Measurements from ENCODE around the gene ROBO1. TPM values are rescaled to one million over a fixed set of nuclear protein-coding genes. Genes with fewer than 3 reads are reported as not detected.
A peak's percentile ranks its signal among the peaks of the same experiment; 100 is the strongest.

The ROBO1 gene
- total and polyA plus RNA-seq, 2 donors from 2014 or later = 2.1 to 22.1 TPM

GRCh38 chr3:79012530-79012913 lies 755.3 kb downstream of the ROBO1 start:
- Histone ChIP-seq H3K9me3 (ENCODE audit: control insufficient read depth in 2 of 3, insufficient read depth in 1 of 3, low read length in 3 of 3) (no peaks in the 10 kb centered on the region), H3K27ac (ENCODE audit: low read depth in 2 of 2, low read length in 2 of 2) (no peak overlapping the region), H3K36me3 (ENCODE audit: control insufficient read depth in 2 of 3, insufficient read depth in 3 of 3, low read length in 3 of 3) (no peaks in the 10 kb centered on the region), H3K9ac (ENCODE audit: low read length in 3 of 3) (no peak overlapping the region), H3K4me1 (ENCODE audit: control insufficient read depth in 2 of 3, insufficient read depth in 2 of 3, low read depth in 1 of 3, low read length in 3 of 3) (no peaks in the 10 kb centered on the region), H3K4me3 (ENCODE audit: low read length in 3 of 3) (no peak overlapping the region), H3K27me3 (ENCODE audit: control insufficient read depth, insufficient read depth, low read length) (no peaks in the 10 kb centered on the region)
- TF ChIP-seq, protein P1, sequence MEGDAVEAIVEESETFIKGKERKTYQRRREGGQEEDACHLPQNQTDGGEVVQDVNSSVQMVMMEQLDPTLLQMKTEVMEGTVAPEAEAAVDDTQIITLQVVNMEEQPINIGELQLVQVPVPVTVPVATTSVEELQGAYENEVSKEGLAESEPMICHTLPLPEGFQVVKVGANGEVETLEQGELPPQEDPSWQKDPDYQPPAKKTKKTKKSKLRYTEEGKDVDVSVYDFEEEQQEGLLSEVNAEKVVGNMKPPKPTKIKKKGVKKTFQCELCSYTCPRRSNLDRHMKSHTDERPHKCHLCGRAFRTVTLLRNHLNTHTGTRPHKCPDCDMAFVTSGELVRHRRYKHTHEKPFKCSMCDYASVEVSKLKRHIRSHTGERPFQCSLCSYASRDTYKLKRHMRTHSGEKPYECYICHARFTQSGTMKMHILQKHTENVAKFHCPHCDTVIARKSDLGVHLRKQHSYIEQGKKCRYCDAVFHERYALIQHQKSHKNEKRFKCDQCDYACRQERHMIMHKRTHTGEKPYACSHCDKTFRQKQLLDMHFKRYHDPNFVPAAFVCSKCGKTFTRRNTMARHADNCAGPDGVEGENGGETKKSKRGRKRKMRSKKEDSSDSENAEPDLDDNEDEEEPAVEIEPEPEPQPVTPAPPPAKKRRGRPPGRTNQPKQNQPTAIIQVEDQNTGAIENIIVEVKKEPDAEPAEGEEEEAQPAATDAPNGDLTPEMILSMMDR (IDR thresholded peaks at IDR 0.05; ENCODE audit: borderline replicate concordance, extremely low read depth, insufficient read depth) = no peak
- intact Hi-C loops (cut with DNase I) = no loop called here
- FAIRE-seq (no peak), DNase-seq (peak in 1 of 5 donors; percentile 43)

GRCh38 chr3:79011821-79012529 lies 755.8 kb downstream of the ROBO1 start:
- H3K9ac ChIP-seq (ENCODE audit: low read length in 3 of 3) = no peak overlapping the region
- H3K4me1 ChIP-seq (ENCODE audit: control insufficient read depth in 2 of 3, insufficient read depth in 2 of 3, low read depth in 1 of 3, low read length in 3 of 3) = no peaks in the 10 kb centered on the region
- H3K27me3 ChIP-seq (ENCODE audit: control insufficient read depth, insufficient read depth, low read length) = no peaks in the 10 kb centered on the region
- TF ChIP-seq, protein P1 (IDR thresholded peaks at IDR 0.05; ENCODE audit: borderline replicate concordance, extremely low read depth, insufficient read depth) = no peak
- intact Hi-C loops (cut with DNase I) = no loop called here
- H3K9me3 ChIP-seq (ENCODE audit: control insufficient read depth in 2 of 3, insufficient read depth in 1 of 3, low read length in 3 of 3) = no peaks in the 10 kb centered on the region
- H3K4me3 ChIP-seq (ENCODE audit: low read length in 3 of 3) = no peak overlapping the region
- DNase-seq (no peak), FAIRE-seq (no peak)
- no peak overlapping the region for H3K27ac ChIP-seq (ENCODE audit: low read depth in 2 of 2, low read length in 2 of 2)
- H3K36me3 ChIP-seq (ENCODE audit: control insufficient read depth in 2 of 3, insufficient read depth in 3 of 3, low read length in 3 of 3) = no peaks in the 10 kb centered on the region

- Histone ChIP-seq H3K4me1 (ENCODE audit: control insufficient read depth in 2 of 3, insufficient read depth in 2 of 3, low read depth in 1 of 3, low read length in 3 of 3) (no peaks in the 10 kb centered on the region), H3K27me3 (ENCODE audit: control insufficient read depth, insufficient read depth, low read length) (no peaks in the 10 kb centered on the region), H3K9ac (ENCODE audit: low read length in 3 of 3) (no peak overlapping the region), H3K36me3 (ENCODE audit: control insufficient read depth in 2 of 3, insufficient read depth in 3 of 3, low read length in 3 of 3) (no peaks in the 10 kb centered on the region), H3K4me3 (ENCODE audit: low read length in 3 of 3) (no peak overlapping the region), H3K27ac (ENCODE audit: low read depth in 2 of 2, low read length in 2 of 2) (no peak overlapping the region), H3K9me3 (ENCODE audit: control insufficient read depth in 2 of 3, insufficient read depth in 1 of 3, low read length in 3 of 3) (no peaks in the 10 kb centered on the region)
- DNase-seq (no peak), FAIRE-seq (no peak)
- TF ChIP-seq, protein P1 (IDR thresholded peaks at IDR 0.05; ENCODE audit: borderline replicate concordance, extremely low read depth, insufficient read depth) = no peak
- intact Hi-C loops (cut with DNase I) = no loop called here
Observed at GRCh38 chr3:79009861-79010260, 757.9 kb downstream of the ROBO1 start.

DNA sequence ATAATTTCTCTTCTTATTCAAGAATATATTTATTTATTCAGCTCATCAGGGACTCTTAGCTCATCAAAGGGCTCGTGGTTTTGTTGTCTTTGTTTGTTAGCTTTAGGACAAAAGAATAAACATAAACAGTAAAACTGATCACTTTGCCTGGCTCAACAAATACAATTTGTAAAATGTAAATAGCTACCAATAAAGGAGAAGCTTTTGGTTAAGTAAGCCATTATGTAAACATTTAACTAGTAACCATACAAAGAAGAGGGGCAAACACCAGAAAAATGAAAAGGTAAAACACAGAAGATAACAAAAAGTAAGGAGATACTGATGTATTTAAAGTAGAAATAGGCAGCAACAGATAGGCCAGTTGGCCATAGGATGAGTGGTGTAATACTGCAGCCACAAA lies 761.7 kb downstream of the ROBO1 start:
- TF ChIP-seq, protein P1 (IDR thresholded peaks at IDR 0.05; ENCODE audit: borderline replicate concordance, extremely low read depth, insufficient read depth) = no peak
- DNase-seq (no peak), FAIRE-seq (no peak)
- Histone ChIP-seq H3K9me3 (ENCODE audit: control insufficient read depth in 2 of 3, insufficient read depth in 1 of 3, low read length in 3 of 3) (no peaks in the 10 kb centered on the region), H3K9ac (ENCODE audit: low read length in 3 of 3) (no peak overlapping the region), H3K4me1 (ENCODE audit: control insufficient read depth in 2 of 3, insufficient read depth in 2 of 3, low read depth in 1 of 3, low read length in 3 of 3) (no peaks in the 10 kb centered on the region), H3K27ac (ENCODE audit: low read depth in 2 of 2, low read length in 2 of 2) (no peak overlapping the region), H3K36me3 (ENCODE audit: control insufficient read depth in 2 of 3, insufficient read depth in 3 of 3, low read length in 3 of 3) (no peaks in the 10 kb centered on the region), H3K4me3 (ENCODE audit: low read length in 3 of 3) (no peak overlapping the region), H3K27me3 (ENCODE audit: control insufficient read depth, insufficient read depth, low read length) (no peaks in the 10 kb centered on the region)
- intact Hi-C loops (cut with DNase I) = no loop called here

Data from kidney (tissue), 14 donors.